Measurements from ENCODE around the gene RPRML. TPM values are rescaled to one million over a fixed set of nuclear protein-coding genes. Genes with fewer than 3 reads are reported as not detected.

RPRML gene
- not detected in 2 replicates for total RNA-seq

GRCh38 chr17:46979147-46979863 is at the start of gene RPRML:
Gene RPRML (minus strand): TSS chr17:46979253. CDS start chr17:46979007, 246 bp downstream.

Other genes starting within 250 kb of the RPRML start
- gene WNT3, start 160.6 kb downstream of the RPRML start, total RNA-seq = 0.65 and 0.86 TPM in 2 replicates
- gene WNT9B, start 127.7 kb downstream of the RPRML start, total RNA-seq = not detected in 2 replicates
- 33.5 and 36.4 TPM in 2 replicates for gene GOSR2, start 56.1 kb downstream of the RPRML start, total RNA-seq
- 137 and 152 TPM in 2 replicates for gene CDC27, start 210.0 kb upstream of the RPRML start, total RNA-seq
- gene MYL4, start 230.1 kb upstream of the RPRML start, total RNA-seq = 0.86 and 0.87 TPM in 2 replicates